NCI-H1930 (cell line): ENCODE results near the gene C14orf180.
"Not testable (repeated sequence)": the region's sequence is repeated elsewhere in the genome, so short reads cannot be mapped to it uniquely, and the experiment has no call there.

Experiments
- DNase-seq, 2 experiments: peaks; one replicate each; lab custom pipeline; 2025; lab: John Stamatoyannopoulos, UW

Gene C14orf180

GRCh38 chr14:104578321-104578720 lies 1.2 kb upstream of the C14orf180 start:
- DNase-seq = no peak

- DNase-seq = not testable (repeated sequence)
Observed at GRCh38 chr14:104579939-104580338, 375 bp downstream of the C14orf180 start.

GRCh38 chr14:104580961-104581360 lies 1.4 kb downstream of the C14orf180 start:
- no peak for DNase-seq

GRCh38 chr14:104581521-104581920 lies 2.0 kb downstream of the C14orf180 start:
- DNase-seq = no peak

GRCh38 chr14:104582005-104582404 lies 2.4 kb downstream of the C14orf180 start:
- DNase-seq = no peak

GRCh38 chr14:104582662-104583061 lies 3.1 kb downstream of the C14orf180 start:
- no peak for DNase-seq

GRCh38 chr14:104583424-104584306 lies 4.1 kb downstream of the C14orf180 start:
- no peak for DNase-seq

GRCh38 chr14:104584557-104584956 lies 5.0 kb downstream of the C14orf180 start:
- DNase-seq = no peak

- DNase-seq = no peak
Observed at GRCh38 chr14:104585966-104586697, 6.6 kb downstream of the C14orf180 start.

GRCh38 chr14:104586832-104587620 lies 7.5 kb downstream of the C14orf180 start:
- DNase-seq = no peak

GRCh38 chr14:104587641-104588040 lies 8.1 kb downstream of the C14orf180 start:
- no peak for DNase-seq

- DNase-seq = no peak
Observed at GRCh38 chr14:104588066-104588857, 8.7 kb downstream of the C14orf180 start.

- no peak for DNase-seq
Observed at GRCh38 chr14:104589338-104590195, 10.0 kb downstream of the C14orf180 start.

- no peak for DNase-seq
Observed at GRCh38 chr14:104590240-104590965, 10.8 kb downstream of the C14orf180 start.

- DNase-seq = no peak
Observed at GRCh38 chr14:104591031-104591430, 11.5 kb downstream of the C14orf180 start.

- DNase-seq = no peak
Observed at GRCh38 chr14:104591506-104592291, 12.1 kb downstream of the C14orf180 start.

- DNase-seq = no peak
Observed at GRCh38 chr14:104592292-104592672, 12.7 kb downstream of the C14orf180 start.

- DNase-seq = no peak
Observed at GRCh38 chr14:104592785-104593184, 13.2 kb downstream of the C14orf180 start.

- DNase-seq = no peak
Observed at GRCh38 chr14:104593241-104593701, 13.7 kb downstream of the C14orf180 start.
